HG02885 (cell line): ENCODE results near the gene LRCH3.
"Not testable (repeated sequence)": the region's sequence is repeated elsewhere in the genome, so short reads cannot be mapped to it uniquely, and the experiment has no call there.

Experiments
- ATAC-seq: cut with Tn5 transposase; IDR thresholded peaks from one replicate; pipeline ENCODE4 v1.9.1; 2021; ENCODE audit warnings: mild to moderate bottlenecking; ENCODE audit not compliant: unreplicated experiment, poor library complexity

The LRCH3 gene

GRCh38 chr3:197912741-197913476, 121.9 kb downstream of the LRCH3 start:
- no peak for ATAC-seq

DNA sequence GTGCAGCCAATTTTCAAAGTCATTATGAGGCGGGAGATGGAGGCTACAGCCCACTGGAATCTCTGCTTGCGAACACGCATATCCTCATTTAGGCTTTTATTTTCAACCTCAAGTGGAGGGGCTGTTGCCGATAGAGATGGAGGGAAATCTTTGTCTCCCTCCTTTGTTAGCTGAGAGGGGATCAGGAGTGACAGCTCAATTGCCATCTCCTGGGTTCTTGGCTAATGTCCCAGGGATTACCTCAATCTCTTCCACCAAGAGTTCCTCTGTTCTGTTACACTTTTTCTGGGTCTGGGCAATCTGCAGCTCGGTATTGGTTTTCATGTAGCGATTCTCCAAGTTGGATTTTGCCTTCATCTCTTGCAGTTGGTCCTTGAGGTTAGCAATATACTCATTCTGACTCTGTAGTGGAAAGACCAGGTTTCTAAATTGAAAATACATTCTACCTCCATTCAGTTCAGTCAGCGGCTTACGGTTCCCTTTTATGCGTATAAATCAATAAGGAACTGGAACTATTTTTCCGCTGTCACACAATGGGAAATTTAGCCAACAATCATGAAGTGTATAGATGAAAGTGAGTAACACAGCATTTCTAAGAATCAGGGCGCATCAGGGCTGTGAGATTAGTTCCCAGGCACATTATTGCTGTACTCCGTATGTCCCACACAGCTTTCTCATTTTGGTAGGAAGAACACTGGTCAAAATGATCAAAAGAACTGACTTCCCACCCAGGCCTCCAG, 122.8 kb downstream of the LRCH3 start:
- ATAC-seq: no peak

- ATAC-seq: not testable (repeated sequence)
Observed at GRCh38 chr3:197921429-197922275, 130.6 kb downstream of the LRCH3 start.

- no peak for ATAC-seq
Observed at GRCh38 chr3:197926418-197926817, 135.4 kb downstream of the LRCH3 start.

GRCh38 chr3:197927578-197927977, 136.5 kb downstream of the LRCH3 start:
- ATAC-seq: not testable (repeated sequence)

DNA sequence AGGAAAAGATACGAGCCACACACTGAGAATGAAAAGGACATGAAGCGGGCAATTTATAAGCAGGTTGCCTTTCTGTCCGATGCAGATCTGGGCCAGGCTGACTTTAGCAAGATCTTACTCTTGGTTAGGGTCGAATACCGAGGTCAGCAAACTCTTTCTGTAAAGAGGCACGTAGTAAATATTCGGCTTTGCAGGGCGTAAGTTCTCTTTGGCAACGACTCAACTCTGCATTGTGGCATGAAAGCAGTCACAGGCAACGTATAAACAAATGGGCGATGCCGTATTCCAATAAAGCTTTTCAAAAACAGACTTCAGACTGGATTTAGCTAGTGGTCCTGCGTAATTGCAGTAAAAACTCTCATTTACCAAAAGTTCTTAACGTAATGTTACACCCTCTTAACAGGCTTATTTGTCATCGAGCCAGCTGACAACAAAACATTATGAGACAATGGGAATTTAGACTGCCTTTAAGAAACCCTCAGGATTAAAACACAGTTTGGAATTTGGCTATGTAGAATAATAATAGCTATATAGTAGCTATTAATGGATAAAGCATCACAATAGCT, 145.8 kb downstream of the LRCH3 start:
- no peak for ATAC-seq
